NOMO-1 treated with DMSO at 0.1 percent for 48 hours (cell line): Measurements from ENCODE around the gene GAS2L3.

Experiments used
- DNase-seq: peaks from one replicate; lab custom pipeline; 2025; ENCODE audit not compliant: unreplicated experiment; lab: John Stamatoyannopoulos, UW

Gene GAS2L3

DNA sequence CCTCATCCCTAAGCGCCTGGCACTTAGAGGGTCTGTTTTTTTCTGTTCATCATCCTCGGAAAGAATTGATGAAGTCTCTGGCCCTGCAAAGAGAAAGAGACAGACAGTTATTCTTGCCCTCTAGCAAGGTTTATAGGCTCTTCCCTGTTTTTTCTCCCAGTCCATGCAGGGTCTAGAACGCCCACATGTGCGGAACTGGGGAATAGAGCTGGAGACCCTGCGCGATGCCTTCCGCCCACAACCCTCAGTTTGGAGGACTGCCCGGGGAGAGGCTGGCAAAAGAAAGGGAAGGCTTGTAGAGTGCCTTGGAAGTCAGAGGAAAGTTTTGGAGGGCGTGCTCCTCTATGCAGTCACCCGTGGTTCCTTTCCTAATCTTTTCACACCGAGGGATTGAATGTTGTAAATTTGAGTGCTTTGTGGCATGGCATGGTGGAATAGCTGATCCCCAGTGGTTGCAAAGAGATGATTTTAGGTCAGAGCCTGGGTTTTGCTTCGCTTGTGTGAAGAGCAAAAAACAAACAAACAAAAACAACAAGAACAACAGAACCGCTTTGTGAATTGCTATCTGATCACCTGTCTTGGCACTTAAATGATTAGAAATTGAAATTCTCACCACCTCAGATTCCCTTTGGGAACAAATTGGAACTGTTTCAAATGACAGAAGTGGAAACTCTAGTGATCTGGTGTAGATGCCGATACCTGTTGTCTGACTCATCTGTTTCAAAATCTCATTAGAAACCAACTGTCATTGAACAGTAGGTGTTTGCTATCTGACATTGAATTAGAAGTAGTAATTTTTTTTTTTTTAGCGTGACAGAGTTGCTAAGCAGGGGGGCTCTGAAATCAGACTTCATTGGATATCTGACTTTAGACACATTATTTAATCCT is 947 bp downstream of the GAS2L3 start:
- DNase-seq: no peak

DNA sequence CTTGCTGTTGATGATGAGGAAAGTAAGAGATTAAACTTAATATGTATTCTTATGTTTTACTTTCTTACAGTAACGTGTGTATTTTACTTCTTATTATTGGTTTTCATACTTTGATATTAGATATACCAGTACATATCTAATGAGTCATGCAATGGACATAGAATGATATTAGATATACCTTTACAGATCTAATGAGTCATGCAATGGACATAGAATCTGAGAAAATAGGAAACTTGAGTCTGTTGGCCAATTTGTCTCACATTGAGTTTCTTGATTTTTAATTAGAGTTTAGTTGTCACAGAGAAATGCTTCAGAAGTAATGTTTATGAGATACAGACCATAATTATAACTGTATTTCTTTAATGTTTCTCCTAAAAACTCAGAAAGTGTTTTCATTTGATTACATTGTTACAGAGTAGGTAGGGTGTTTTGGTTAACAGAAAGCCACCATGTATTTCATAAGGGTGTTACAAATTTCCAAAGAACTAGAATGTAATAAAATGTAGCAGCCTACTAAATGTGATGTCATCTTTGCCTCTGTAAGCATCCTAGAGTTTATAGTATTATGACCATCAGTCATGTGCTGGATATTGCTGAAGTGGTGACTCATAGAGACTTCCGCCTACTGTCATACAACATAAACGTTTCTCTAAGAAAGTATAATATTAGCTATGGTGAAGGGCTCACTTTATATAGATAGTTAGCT is 3.0 kb downstream of the GAS2L3 start:
- DNase-seq: peak; percentile 93

DNA sequence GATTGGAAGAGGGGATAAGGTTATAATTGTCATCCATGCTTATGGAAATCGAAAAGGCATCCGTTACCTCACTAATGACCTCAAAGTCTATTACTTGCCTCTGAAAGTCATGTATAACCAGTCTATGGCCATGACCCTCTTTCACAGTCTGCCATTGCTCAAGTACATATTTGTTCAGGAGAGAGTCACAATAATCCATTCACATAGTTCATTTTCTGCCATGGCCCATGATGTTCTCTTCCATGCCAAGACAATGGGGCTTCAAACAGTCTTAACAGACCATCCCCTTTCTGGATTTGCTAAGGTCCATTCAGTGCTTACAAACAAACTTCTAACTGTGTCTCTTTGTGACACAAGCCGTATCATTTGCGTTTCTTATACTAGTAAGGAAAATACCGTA is 5.4 kb downstream of the GAS2L3 start:
- DNase-seq: no peak

DNA sequence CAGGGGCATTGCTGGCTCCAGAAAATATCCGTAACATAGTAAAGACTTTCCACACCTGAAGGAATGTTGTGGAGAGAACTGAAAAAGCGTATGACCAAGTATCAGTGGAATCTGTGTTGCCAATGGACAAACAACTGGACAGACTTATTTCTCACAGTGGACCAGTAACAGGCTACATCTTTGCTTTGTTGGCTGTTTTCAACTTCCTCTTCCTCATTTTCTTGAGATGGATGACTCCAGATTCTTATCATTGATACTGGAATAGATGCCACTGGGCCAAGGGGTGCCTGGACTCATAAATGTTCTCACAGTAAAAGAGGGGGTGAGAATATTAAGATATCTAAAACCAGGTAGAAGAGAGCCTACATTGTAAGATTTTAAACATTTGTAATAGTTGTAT is 6.4 kb downstream of the GAS2L3 start:
- no peak for DNase-seq

DNA sequence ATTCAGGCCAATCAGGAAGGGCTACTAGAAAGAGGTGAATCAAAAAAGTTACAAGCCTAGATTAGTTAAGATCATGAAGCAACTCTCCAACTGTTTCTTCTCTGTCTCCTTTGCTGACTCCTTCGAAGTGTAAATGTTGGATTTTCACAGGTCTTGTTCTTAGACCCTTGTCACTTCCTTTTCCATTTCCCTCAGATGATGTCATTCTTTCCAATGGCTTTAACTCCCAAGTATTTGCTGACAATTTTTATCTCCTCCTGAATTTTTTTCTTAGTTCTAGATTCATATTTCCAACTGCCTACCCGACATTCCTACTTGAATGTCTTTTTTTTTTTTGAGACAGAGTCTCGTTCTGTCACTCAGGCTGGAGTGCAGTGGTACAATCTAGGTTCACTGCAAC is 10.8 kb downstream of the GAS2L3 start:
- no peak for DNase-seq

DNA sequence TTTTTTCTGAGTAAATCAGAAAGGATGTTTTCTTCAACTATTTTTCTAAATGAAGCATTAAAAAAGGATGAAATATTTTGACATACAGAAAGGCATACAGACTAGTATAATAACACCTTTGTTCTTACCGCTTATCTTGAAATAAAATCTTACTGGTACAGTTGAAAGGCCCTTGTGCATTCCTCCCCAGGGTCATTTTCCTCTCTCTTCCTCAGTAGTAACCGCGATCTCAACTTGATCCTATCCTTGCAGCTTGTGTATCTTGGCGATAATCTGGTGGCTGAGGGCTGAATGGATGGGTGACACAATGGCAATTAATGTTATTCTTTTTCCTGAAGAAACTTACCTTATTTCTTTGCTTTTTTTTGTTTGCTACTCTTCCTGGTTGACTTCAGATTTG is 18.5 kb downstream of the GAS2L3 start:
- DNase-seq: no peak

DNA sequence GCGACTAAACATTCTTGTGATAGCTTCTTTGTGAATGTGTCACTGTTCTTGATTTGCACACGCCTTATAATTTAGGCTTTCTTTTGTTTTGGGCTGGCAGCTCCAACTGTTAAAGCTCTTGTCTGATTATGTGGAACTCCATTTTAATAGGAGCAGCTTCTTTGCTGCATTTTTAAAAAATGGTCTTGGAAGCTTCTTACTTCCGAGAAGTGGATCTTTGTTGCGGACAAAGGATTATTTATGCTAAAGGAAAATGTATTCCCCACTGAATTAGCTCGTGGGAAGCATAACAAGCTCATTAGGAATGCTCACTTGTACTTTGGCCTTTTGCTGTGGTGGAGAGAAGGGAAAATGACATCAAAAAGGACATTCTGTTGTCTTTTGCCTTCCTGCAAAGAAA is 20.0 kb downstream of the GAS2L3 start:
- no peak for DNase-seq

DNA sequence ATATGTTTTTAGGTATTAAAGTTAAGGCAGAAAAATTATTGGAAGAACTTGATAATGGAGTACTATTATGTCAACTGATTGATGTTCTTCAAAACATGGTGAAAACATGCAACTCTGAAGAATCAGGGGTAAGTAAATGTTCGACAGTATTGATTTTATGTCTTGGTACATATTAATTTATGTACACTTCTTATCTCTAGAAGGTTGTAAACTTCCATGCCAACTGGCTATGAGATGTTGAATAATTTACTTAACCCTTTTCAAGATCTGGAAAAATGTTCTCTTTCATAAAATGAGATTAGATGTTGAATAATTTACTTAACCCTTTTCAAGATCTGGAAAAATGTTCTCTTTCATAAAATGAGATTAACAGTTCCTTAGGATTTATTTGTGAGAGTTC is 28.1 kb downstream of the GAS2L3 start:
- no peak for DNase-seq

DNA sequence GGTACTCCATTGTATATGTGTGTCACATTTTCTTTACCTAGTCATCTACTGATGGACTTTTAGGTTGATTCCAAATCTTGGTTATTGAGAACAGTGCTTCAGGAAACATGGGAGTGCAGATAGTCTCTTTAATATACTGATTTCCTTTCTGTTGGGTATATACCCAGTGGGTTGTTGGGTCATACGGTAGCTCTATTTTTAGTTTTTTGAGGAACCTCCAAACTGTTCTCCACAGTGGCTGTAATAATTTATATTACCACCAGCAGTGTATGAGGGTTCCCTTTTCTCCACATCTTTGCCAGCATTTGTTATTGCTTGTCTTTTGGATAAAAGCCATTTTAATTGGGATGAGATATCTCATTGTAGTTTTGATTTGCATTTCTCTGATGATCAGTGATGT is 29.5 kb downstream of the GAS2L3 start:
- peak; percentile 60 for DNase-seq

DNA sequence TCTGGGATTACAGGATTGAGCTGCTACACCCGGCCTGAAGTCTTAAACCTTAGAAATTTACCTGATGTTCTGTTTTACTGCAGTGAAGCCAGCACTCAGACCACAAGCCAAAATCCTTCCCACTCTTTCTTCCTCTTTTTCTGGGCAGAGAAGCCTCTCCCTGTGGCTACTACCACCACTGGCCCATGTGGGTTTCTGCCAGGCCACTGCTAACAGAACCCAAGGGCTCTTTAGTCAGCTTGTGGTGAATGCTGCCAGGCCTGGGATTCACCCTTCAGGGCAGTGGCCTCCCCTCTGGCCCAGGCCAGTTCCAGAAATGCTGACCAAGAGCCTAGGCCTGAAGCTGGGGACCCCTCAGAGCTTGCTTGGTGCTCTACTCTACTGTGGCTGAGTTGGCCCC is 35.3 kb downstream of the GAS2L3 start:
- peak; percentile 71 for DNase-seq

DNA sequence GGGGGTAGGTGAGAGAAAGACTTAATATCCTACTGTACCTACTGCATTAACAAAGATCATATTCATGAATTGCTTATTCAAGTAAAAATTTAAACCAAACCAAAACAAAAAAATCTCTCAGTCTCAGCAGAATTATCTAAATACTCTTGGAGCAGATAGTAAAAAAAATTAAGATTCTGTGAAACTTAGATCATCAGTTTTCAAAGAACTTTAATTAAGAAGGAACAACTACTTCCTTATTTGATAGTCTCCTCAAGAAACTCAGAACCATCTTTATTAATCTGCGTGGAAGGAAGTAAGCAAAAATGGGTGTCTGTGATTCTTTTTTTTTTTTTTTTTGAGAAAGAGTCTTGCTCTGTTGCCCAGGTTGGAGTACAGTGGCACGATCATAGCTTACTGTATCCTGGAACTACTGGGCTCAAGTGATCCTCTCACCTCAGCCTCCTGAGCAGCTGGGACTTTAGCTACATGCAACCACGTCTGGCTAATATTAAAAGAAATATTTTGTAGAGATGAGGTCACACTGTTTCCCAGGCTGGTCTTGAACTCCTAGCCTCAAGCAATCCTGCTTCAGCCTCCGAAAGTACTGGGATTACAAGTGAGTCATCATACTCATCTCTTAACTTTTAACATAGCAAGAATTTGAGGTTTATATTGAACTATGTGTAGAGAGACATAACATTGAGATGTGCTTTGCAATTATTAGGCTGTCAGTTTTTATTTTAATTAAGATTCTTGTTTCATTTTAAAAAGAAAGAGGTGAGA is 37.4 kb downstream of the GAS2L3 start:
- DNase-seq: peak; percentile 32

DNA sequence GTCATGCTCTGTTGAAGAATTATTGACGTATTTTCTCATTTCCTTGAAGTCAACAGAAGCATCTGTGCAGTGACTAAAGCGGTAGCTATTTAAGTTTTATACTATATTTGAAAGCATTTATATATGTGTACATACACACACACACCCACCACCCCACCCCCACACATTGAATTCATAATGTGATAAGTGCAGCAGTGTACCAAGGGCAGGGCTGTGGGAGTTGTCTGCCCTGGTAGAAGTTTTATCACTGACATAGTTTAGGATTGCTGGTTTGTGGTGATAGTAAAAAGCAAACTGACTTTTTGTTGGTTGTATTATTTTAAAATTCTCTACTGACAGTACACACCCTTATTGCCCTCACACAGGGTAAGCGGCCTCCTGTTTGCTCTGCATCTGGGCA is 39.1 kb downstream of the GAS2L3 start:
- DNase-seq: no peak

DNA sequence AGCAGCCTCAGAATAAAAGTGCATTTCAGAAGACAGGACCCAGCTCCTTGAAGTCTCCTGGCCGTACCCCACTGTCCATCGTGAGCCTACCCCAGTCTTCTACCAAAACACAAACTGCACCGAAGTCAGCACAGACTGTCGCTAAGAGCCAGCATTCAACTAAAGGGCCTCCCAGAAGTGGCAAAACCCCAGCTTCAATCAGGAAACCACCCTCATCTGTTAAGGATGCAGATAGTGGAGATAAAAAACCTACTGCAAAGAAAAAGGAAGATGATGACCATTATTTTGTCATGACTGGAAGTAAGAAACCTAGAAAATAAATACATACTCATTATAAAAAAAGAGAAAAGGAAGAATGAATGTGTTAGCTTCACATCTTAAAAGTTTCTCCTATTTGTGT is 51.1 kb downstream of the GAS2L3 start:
- no peak for DNase-seq

DNA sequence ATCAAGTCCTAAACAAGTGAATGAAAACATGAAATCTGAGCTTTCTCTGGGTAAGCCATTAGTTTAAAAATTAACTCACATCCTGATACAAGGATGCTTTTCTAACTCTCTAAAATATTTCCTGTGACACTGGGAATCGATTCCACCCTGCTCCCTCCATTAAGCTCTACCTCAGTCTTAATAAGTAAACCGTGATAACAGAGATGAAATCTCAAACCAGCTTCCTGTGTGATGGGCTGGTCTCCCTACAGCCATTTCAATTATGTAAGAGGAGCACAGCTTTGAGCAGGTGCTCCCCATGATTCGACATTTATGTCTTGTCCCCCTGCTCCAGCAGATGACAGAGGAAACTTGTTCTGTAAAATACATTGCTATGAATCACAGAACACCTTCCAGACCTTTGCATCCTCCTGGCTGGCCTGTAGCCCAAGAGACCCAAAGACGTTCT is 59.0 kb downstream of the GAS2L3 start:
- DNase-seq: no peak

DNA sequence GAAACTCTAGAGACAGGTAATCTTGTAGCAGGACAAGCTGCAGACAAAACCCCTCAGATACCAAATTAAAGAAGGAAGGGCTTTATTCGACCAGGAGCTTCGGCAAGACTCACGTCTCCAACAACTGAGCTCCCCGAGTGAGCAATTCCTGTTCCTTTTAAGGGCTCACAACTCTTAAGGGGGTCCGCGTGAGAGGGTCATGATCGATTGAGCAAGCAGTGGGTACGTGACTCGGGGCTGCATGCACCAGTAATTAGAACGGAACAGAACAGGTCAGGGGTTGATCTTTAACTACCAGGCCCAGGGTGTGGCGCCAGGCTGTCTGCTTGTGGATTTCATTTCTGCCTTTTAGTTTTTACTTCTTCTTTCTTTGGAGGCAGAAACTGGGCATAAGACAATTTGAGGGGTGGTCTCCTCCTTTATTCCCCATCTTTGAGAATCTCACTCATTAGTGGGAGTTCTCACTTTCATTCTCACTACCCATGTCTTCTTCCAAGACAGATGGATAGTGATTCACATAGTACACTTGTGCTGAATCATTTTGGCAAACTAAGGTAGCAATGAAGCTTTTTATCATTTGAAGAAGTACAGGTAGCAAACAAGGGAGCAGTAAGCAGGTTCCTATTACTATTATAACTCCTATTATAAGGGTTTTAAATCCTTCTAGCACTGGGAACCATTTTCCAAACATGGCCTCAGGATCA is 59.8 kb downstream of the GAS2L3 start:
- DNase-seq: peak; percentile 14

DNA sequence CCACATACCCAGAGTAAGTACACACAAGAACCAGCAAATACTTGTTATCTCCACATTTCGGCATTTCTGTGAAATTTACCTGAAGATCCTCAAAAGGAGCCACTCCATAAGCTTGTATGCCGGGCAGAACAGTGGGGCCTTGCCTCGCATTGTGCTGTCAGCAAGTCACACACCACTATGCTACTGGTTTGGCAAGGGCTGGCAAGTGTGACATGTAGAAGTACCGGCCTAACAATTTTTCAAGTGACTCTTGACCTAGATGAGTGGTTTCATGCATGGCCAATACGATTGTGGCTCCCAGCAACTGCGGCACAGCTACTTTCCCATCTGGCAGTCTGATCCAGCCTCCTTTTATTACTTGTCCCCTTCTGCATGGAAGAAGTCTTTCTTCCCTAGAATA is 69.8 kb downstream of the GAS2L3 start:
- DNase-seq: no peak

DNA sequence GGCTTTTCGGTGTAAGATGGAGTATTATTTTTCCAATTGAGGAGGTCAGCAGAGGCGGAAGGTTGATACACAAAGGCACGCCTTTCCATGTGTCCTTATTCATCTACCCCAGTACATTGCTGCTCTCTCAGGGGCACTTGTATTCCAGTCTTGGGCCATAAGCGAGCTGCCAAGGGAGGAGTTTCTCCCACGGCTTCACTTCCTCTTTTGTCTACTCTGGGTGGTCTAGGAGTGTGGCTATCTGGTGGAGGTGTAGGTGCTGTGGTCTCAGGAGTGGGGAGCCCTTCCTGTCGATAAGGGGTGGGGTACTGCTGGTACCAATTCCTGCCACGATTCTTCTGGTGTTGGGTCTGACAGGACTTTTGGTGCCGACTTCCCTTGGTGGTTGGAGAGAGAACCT is 73.4 kb downstream of the GAS2L3 start:
- no peak for DNase-seq

DNA sequence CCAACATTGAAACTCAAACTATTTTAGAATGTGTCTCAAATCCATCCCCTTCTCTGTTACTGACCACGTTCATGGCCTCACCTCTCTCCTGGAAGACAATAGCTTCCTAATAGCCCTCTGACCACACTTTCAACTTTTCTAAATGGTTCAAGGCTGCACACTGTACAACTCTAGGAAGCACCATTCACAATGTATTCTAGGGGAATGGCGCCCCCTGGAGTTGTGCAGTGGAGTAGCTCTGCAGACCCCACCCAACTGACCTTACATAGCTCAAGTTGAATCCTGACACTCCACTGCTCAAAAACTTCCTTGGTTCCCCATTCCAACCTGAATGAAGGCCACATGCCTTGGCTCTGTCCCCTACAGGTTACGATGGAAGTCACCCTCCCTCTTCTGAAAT is 77.6 kb downstream of the GAS2L3 start:
- no peak for DNase-seq

DNA sequence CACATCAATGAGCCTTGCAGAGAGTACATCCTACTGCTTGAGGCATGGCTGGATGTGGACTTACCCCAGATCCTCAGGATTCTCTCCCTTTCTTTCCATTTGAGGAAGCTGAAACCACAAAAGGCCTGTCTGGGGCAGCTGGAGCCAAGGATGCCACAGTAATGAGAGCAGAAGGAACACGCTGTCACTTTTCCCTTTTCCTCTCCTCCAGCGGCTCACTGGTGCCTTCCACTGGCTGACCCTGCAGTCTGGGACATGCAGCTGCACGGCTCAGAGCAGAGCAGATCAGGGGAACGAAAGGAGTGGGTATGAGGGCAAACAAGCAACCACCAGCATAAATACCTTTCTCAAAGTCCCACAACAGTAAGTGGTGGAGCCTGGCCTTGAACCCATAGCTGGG is 78.2 kb downstream of the GAS2L3 start:
- DNase-seq: no peak

DNA sequence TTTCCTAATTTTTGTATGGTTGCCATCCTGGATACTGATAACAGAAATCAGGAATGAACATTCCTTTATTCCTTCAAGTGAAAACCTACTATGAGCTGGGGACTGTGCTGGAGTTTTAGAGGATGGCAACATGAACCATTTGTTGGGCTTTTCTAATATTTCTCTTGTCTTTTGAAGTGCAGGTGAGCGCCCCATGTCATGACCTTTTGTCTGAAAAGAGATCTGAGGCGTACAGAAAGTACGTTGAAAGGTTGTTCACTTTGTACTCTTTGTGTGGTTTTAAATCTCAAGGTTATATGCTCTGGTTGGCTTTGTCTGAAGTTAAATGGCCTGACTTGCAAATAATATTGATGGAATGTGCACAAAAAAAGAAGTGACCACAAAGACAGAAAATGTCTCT is 79.0 kb downstream of the GAS2L3 start:
- DNase-seq: no peak

DNA sequence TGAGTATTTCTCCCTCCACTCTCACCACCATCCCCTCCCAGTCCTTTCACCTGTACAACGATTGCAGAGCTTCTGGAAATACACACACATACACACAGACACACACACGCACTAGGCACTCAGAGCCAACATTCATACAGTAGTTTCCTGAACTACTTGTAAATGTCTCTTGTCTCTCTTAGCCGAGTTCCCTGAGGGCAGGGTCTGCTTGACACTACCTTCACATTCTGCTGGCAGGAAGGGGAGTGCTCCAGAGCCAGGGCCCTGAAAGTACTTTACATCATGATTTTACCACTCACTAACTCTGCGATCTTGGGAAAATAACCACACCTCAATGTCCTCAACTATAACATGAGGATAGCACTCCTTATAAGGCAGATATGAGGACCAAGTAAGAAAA is 82.7 kb downstream of the GAS2L3 start:
- DNase-seq: no peak
